Measurements from ENCODE around the gene MAP7D2. TPM values are rescaled to one million over a fixed set of nuclear protein-coding genes. Genes with fewer than 3 reads are reported as not detected.
"Not testable (repeated sequence)": the region's sequence is repeated elsewhere in the genome, so short reads cannot be mapped to it uniquely, and the experiment has no call there.

Gene MAP7D2
- total RNA-seq (under 1 TPM; 0.28 to 0.53 TPM), polyA plus RNA-seq (0.12 TPM)

DNA sequence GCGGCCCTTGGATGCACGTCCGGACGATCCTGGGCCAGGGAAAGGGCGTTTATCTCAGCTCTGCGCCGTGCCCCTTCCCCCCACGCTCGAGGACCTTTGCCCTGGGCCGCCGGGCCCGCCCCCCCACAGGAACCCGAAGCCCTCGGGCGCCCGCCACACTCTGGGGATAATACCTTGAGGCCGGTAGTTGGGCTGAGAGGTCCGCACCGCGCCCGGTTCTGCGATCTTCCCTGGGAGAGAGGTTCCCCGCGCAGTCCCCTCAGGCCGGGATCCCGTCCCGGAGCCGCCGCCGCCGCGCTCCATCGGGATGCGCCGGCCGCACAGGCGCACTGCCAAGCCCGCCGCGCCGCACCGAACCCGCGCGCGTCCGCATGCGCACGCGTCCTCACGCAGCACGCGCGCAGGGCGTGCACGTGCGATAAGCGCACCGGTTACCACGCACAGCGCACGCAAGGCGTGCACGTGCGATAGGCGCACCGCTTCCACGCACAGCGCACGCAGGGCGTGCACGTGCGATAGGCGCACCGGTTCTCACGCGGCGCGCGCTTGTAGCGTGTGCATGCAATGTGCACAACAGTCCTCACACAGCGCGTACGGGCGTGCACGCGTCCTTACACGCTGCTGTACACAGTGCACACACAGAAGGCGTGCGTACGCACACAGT, at the start of gene MAP7D2:
TSS of gene MAP7D2 (minus strand) at position 331 of the 664 bp plus-strand sequence. CDS start at position 303, 28 bp downstream.
- Histone ChIP-seq H3K36me3 (ENCODE audit: insufficient read depth, low read length) (no peaks in the 10 kb centered on the region), H3K27ac (ENCODE audit: low read depth, low read length) (no peak within 1 kb of the TSS), H3K9me3 (ENCODE audit: low read length) (no peaks in the 10 kb centered on the region), H3K27me3 (ENCODE audit: insufficient read depth, low read length, poor library complexity, severe bottlenecking) (no peaks in the 10 kb centered on the region), H3K4me1 (ENCODE audit: insufficient read depth, low read length) (no peaks in the 10 kb centered on the region), H3K4me3 (ENCODE audit: low read length) (no peak within 1 kb of the TSS)
- H3K4me3 Mint-ChIP-seq, result no peak within 1 kb of the TSS
- peaks cover 3 to 17% (median 6%) of the 10 kb centered on the region in 3 donors for H3K4me1 Mint-ChIP-seq
- H3K9me3 Mint-ChIP-seq, result no peaks in the 10 kb centered on the region
- CTCF ChIA-PET, result no interaction called here
- POLR2A ChIA-PET, result no interaction called here
- DNase-seq, result no peak
- peaks cover 13 to 15% of the 10 kb centered on the region in 2 donors for H3K27me3 Mint-ChIP-seq
- peaks cover 0 to 7% (median 0%) of the 10 kb centered on the region in 3 donors for H3K36me3 Mint-ChIP-seq
- H3K27ac Mint-ChIP-seq, result no peak within 1 kb of the TSS

DNA sequence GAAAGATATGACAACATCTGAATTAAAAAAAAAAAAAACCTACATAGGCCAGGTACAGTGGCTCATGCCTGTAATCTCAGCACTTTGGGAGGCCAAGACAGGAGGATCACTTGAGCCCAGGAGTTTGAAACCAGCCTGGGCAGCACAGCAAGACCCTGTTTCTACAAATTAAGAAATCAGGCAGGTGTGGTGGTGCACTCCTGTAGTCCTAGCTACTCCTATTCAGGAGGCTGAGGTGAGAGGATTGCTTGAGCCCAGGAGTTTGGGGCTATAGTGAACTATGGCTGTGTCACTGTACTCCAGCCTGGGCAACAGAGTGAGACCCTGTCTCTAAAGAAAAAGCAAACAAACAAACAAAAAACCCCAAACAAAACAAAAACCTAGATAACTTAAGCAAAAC, 45.8 kb upstream of the MAP7D2 start:
- H3K4me3 Mint-ChIP-seq; H3K27ac Mint-ChIP-seq; H3K9me3 ChIP-seq (ENCODE audit: low read length); H3K4me1 Mint-ChIP-seq; H3K9me3 Mint-ChIP-seq; H3K27me3 ChIP-seq (ENCODE audit: insufficient read depth, low read length, poor library complexity, severe bottlenecking); POLR2A ChIA-PET; DNase-seq; H3K27ac ChIP-seq (ENCODE audit: low read depth, low read length); H3K4me1 ChIP-seq (ENCODE audit: insufficient read depth, low read length); H3K36me3 ChIP-seq (ENCODE audit: insufficient read depth, low read length); H3K4me3 ChIP-seq (ENCODE audit: low read length); H3K27me3 Mint-ChIP-seq; CTCF ChIA-PET: not testable (repeated sequence)
- peaks cover 0 to 65% (median 8%) of the 10 kb centered on the region in 3 donors for H3K36me3 Mint-ChIP-seq

DNA sequence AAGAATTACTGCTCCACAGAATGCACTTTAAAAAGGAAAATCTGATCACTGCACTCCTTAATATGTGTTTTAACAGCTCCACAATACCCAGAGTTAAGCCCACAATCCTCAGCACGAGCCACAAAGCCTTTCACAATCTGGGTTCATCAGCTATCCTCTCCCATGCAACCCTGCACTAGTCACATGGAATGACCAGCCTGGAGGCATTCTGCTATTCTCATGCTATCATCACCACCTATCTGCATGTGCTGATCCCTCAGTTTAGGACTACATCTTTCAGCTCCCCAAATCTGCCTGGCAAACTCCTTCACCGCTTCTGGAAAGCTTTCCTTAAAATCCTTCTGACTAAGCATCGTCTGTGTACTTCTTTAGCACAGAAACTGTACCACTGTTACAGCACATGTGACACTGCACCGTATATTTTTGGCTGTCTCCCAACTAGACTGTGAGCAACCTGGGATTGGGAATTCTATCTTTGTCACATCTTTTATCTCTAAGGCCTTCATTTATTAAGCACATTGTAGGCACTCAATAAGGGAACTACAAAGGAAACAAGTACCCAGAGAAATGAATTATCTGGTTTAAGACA, 43.2 kb upstream of the MAP7D2 start:
- no peak for DNase-seq
- H3K4me1 Mint-ChIP-seq, result peaks cover 0 to 5% (median 0%) of the 10 kb centered on the region in 3 donors
- H3K27me3 Mint-ChIP-seq, result peaks cover 0 to 7% of the 10 kb centered on the region in 2 donors
- H3K9me3 Mint-ChIP-seq, result no peaks in the 10 kb centered on the region
- H3K27me3 ChIP-seq (ENCODE audit: insufficient read depth, low read length, poor library complexity, severe bottlenecking), result no peaks in the 10 kb centered on the region
- H3K27ac ChIP-seq (ENCODE audit: low read depth, low read length), result no peak overlapping the region
- no peaks in the 10 kb centered on the region for H3K9me3 ChIP-seq (ENCODE audit: low read length)
- H3K4me3 Mint-ChIP-seq, result no peak overlapping the region
- peaks cover 0 to 71% (median 11%) of the 10 kb centered on the region in 3 donors for H3K36me3 Mint-ChIP-seq
- H3K27ac Mint-ChIP-seq, result peak overlapping the region in 3 of 8 donors; percentile 19 to 48 (median 20)
- no peaks in the 10 kb centered on the region for H3K36me3 ChIP-seq (ENCODE audit: insufficient read depth, low read length)
- ChIA-PET CTCF (no interaction called here), POLR2A (no interaction called here)
- no peak overlapping the region for H3K4me3 ChIP-seq (ENCODE audit: low read length)
- no peaks in the 10 kb centered on the region for H3K4me1 ChIP-seq (ENCODE audit: insufficient read depth, low read length)

DNA sequence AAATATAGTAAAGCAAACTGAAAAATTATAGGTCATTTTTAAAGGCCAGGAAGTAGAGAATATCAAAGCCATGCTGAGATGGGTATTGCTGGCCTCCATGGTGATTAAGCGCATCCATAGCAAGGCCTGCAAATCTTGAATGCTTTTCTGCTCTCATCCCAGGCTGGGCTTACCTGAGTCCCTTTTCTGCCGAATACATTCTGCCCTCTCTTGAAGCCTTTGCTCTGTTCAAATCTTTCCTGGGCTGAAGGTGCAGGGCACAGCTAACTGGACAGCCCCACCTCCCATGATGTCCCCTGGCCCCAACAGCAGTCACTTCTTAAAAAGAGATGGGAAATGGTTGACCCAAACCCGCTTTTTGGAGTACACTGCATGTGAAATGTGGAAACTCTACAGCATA, 35.0 kb upstream of the MAP7D2 start:
- Histone ChIP-seq H3K4me1 (ENCODE audit: insufficient read depth, low read length) (no peaks in the 10 kb centered on the region), H3K27ac (ENCODE audit: low read depth, low read length) (no peak overlapping the region), H3K9me3 (ENCODE audit: low read length) (no peaks in the 10 kb centered on the region), H3K4me3 (ENCODE audit: low read length) (no peak overlapping the region), H3K36me3 (ENCODE audit: insufficient read depth, low read length) (no peaks in the 10 kb centered on the region), H3K27me3 (ENCODE audit: insufficient read depth, low read length, poor library complexity, severe bottlenecking) (no peaks in the 10 kb centered on the region)
- Mint-ChIP-seq H3K9me3 (no peaks in the 10 kb centered on the region), H3K4me3 (no peak overlapping the region), H3K27ac (peak overlapping the region in 2 of 8 donors; percentile 18 to 36), H3K27me3 (peaks cover 0 to 1% of the 10 kb centered on the region in 2 donors), H3K4me1 (peaks cover 0 to 5% (median 0%) of the 10 kb centered on the region in 3 donors), H3K36me3 (peaks cover 0 to 58% (median 7%) of the 10 kb centered on the region in 3 donors)
- CTCF ChIA-PET, result no interaction called here
- POLR2A ChIA-PET, result no interaction called here
- DNase-seq, result no peak

DNA sequence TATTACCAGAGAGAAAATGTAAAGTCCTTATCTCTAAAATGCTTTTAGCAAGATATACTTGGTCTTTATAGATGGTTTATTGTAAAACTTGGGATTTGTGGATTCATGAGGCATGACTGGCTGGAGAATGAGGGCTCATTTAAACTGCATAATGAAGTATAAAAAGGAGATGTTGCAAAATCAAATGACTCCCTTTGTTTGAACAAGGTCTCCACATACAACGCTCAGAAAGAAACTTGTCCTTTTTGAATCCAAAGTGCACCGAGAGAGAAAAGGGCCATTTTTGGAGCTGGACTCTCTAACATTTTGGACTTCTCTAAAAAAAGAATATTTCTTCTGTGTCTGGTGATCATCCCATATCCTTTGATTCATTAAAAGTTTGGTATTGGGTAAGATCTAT, 32.6 kb upstream of the MAP7D2 start:
- Mint-ChIP-seq H3K27ac (peak overlapping the region in 1 of 8 donors; percentile 23), H3K36me3 (peaks cover 0 to 37% (median 2%) of the 10 kb centered on the region in 3 donors), H3K9me3 (no peaks in the 10 kb centered on the region), H3K4me1 (no peaks in the 10 kb centered on the region), H3K4me3 (no peak overlapping the region), H3K27me3 (peaks cover 0 to 1% of the 10 kb centered on the region in 2 donors)
- H3K4me3 ChIP-seq (ENCODE audit: low read length), result no peak overlapping the region
- H3K27ac ChIP-seq (ENCODE audit: low read depth, low read length), result no peak overlapping the region
- no peaks in the 10 kb centered on the region for H3K9me3 ChIP-seq (ENCODE audit: low read length)
- no peaks in the 10 kb centered on the region for H3K4me1 ChIP-seq (ENCODE audit: insufficient read depth, low read length)
- CTCF ChIA-PET, result no interaction called here
- H3K27me3 ChIP-seq (ENCODE audit: insufficient read depth, low read length, poor library complexity, severe bottlenecking), result no peaks in the 10 kb centered on the region
- POLR2A ChIA-PET, result no interaction called here
- H3K36me3 ChIP-seq (ENCODE audit: insufficient read depth, low read length), result no peaks in the 10 kb centered on the region
- DNase-seq, result no peak

DNA sequence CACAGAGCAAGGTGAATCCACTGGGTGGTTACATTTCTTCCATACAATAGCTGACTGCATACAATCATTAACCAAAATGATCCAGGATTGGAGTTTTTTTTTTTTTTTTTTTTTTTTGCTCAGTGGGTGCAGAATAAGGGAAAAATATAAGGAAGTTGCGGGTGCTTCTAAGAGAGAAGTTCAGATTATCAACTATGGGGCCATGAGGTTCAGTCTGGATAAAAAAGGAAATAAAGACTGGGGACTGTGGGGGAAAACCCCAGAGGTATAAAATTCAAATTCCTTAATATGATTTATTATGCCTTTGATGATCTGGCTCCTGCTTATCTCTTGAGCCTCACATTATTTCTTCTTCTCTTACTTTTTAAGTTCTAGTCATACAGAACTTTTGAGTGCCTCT, 30.9 kb upstream of the MAP7D2 start:
- Mint-ChIP-seq H3K36me3 (peaks cover 0 to 23% (median 2%) of the 10 kb centered on the region in 3 donors), H3K27me3 (peaks cover 0 to 1% of the 10 kb centered on the region in 2 donors), H3K27ac (peak overlapping the region in 5 of 8 donors; percentile 25 to 62 (median 52)), H3K4me3 (no peak overlapping the region), H3K9me3 (no peaks in the 10 kb centered on the region), H3K4me1 (peaks cover 3 to 11% (median 5%) of the 10 kb centered on the region in 3 donors)
- no peak overlapping the region for H3K27ac ChIP-seq (ENCODE audit: low read depth, low read length)
- no peak for DNase-seq
- CTCF ChIA-PET, result no interaction called here
- POLR2A ChIA-PET, result no interaction called here
- no peak overlapping the region for H3K4me3 ChIP-seq (ENCODE audit: low read length)
- no peaks in the 10 kb centered on the region for H3K9me3 ChIP-seq (ENCODE audit: low read length)
- H3K27me3 ChIP-seq (ENCODE audit: insufficient read depth, low read length, poor library complexity, severe bottlenecking), result no peaks in the 10 kb centered on the region
- H3K4me1 ChIP-seq (ENCODE audit: insufficient read depth, low read length), result no peaks in the 10 kb centered on the region
- no peaks in the 10 kb centered on the region for H3K36me3 ChIP-seq (ENCODE audit: insufficient read depth, low read length)

DNA sequence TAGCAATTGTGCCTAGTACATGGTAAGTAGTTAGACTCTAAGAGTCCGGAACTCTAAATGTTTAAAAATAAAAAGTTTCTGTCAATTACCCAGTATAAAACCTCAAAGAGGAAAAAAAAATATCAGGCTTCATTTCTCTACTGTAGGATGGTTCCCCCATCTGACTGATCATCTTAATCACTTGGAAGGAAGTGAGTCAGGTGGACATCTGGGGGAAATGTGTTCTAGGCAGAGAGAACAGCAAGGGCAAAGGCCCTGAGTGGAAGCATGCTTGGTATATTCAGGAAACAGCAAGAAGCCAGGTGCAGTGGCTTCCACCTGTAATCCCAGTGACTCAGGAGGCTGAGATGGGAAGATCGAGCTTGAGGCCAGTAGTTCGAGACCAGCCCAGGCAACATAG, 27.8 kb upstream of the MAP7D2 start:
- peak overlapping the region in 3 of 8 donors; percentile 14 to 58 (median 43) for H3K27ac Mint-ChIP-seq
- Histone ChIP-seq H3K27ac (ENCODE audit: low read depth, low read length) (no peak overlapping the region), H3K4me1 (ENCODE audit: insufficient read depth, low read length) (peaks cover 11% of the 10 kb centered on the region), H3K27me3 (ENCODE audit: insufficient read depth, low read length, poor library complexity, severe bottlenecking) (no peaks in the 10 kb centered on the region), H3K4me3 (ENCODE audit: low read length) (no peak overlapping the region), H3K36me3 (ENCODE audit: insufficient read depth, low read length) (no peaks in the 10 kb centered on the region), H3K9me3 (ENCODE audit: low read length) (no peaks in the 10 kb centered on the region)
- peaks cover 0 to 1% of the 10 kb centered on the region in 2 donors for H3K27me3 Mint-ChIP-seq
- DNase-seq, result no peak
- peaks cover 0 to 11% (median 2%) of the 10 kb centered on the region in 3 donors for H3K36me3 Mint-ChIP-seq
- ChIA-PET POLR2A (no interaction called here), CTCF (no interaction called here)
- H3K9me3 Mint-ChIP-seq, result no peaks in the 10 kb centered on the region
- no peak overlapping the region for H3K4me3 Mint-ChIP-seq
- H3K4me1 Mint-ChIP-seq, result peaks cover 15 to 25% (median 17%) of the 10 kb centered on the region in 3 donors

DNA sequence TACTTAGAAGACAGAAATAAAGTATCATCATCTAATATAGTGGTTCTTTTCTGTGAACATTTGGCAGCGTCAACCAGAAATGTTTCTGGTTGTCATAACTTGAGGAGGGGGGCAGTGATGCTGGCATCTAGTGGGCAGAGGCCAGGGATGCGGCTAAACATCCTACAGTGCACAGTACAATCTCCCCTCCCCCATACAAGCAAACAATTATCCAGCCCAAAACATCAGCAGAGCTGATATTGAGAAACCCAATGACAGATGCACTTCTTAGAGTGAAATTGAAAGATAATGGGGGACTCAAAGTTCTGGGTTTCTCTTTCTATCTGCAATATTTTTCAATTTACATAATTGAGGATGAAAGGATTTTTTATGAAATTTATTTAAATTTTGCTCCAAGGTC, 26.9 kb upstream of the MAP7D2 start:
- H3K27me3 Mint-ChIP-seq, result peaks cover 0 to 1% of the 10 kb centered on the region in 2 donors
- H3K9me3 ChIP-seq (ENCODE audit: low read length), result no peaks in the 10 kb centered on the region
- peaks cover 0 to 14% (median 2%) of the 10 kb centered on the region in 3 donors for H3K36me3 Mint-ChIP-seq
- DNase-seq, result no peak
- H3K36me3 ChIP-seq (ENCODE audit: insufficient read depth, low read length), result no peaks in the 10 kb centered on the region
- ChIA-PET POLR2A (no interaction called here), CTCF (no interaction called here)
- peak overlapping the region in 4 of 8 donors; percentile 18 to 87 (median 38) for H3K27ac Mint-ChIP-seq
- no peak overlapping the region for H3K27ac ChIP-seq (ENCODE audit: low read depth, low read length)
- H3K4me1 ChIP-seq (ENCODE audit: insufficient read depth, low read length), result peaks cover 18% of the 10 kb centered on the region
- no peaks in the 10 kb centered on the region for H3K9me3 Mint-ChIP-seq
- no peak overlapping the region for H3K4me3 ChIP-seq (ENCODE audit: low read length)
- H3K27me3 ChIP-seq (ENCODE audit: insufficient read depth, low read length, poor library complexity, severe bottlenecking), result no peaks in the 10 kb centered on the region
- no peak overlapping the region for H3K4me3 Mint-ChIP-seq
- H3K4me1 Mint-ChIP-seq, result peaks cover 23 to 34% (median 25%) of the 10 kb centered on the region in 3 donors

All from CD8-positive, alpha-beta memory T cell (primary cell).